Cardiac fibroblast (primary cell): ENCODE measurements around the gene CLDN19.
"Not testable (repeated sequence)": the region's sequence is repeated elsewhere in the genome, so short reads cannot be mapped to it uniquely, and the experiment has no call there.

ENCODE experiments used
- DNase-seq, 2 donors: peaks; one replicate each; pipeline versions ENCODE4 v3.0.0 to v3.0.0-alpha.2; 2010; ENCODE audit warnings: low read depth in 2 of 2
- H3K4me3 ChIP-seq, 2 donors: replicated peaks in 1 of 2; 1 replicate in 1 of 2; 2 replicates in 1 of 2; pipeline ENCODE4 v1.5.1; 2011; ENCODE audit warnings: low read depth in 2 of 2, low read length in 2 of 2, mild to moderate bottlenecking in 2 of 2, moderate library complexity in 1 of 2
- TF ChIP-seq, protein P1 (sequence below): IDR thresholded peaks from one replicate; pipeline ENCODE4 v1.5.1; 2011; ENCODE audit warnings: low read depth, mild to moderate bottlenecking, low read length, inconsistent platforms

The CLDN19 gene

DNA sequence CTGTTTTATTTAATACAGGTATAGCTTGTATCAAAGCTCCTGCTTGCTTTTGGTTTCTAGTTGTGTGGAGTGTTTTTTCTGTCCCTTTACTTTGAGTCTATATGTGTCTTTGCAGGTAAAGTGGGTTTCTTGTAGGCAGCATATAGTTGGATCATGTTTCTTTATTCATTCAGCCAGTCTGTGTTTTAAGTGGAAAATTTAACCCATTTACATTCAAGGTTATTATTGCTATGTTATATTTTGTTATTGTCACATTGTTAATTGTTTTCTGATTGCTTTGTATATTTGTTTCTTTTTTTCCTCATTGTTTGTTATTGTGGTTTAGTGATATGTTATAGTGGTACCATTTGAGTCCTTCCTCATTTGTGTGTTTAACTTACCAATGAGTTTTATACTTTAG lies 26.7 kb downstream of the CLDN19 start:
- H3K4me3 ChIP-seq = no peak overlapping the region
- no peak for DNase-seq
- TF ChIP-seq, protein P1, sequence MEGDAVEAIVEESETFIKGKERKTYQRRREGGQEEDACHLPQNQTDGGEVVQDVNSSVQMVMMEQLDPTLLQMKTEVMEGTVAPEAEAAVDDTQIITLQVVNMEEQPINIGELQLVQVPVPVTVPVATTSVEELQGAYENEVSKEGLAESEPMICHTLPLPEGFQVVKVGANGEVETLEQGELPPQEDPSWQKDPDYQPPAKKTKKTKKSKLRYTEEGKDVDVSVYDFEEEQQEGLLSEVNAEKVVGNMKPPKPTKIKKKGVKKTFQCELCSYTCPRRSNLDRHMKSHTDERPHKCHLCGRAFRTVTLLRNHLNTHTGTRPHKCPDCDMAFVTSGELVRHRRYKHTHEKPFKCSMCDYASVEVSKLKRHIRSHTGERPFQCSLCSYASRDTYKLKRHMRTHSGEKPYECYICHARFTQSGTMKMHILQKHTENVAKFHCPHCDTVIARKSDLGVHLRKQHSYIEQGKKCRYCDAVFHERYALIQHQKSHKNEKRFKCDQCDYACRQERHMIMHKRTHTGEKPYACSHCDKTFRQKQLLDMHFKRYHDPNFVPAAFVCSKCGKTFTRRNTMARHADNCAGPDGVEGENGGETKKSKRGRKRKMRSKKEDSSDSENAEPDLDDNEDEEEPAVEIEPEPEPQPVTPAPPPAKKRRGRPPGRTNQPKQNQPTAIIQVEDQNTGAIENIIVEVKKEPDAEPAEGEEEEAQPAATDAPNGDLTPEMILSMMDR = no peak

DNA sequence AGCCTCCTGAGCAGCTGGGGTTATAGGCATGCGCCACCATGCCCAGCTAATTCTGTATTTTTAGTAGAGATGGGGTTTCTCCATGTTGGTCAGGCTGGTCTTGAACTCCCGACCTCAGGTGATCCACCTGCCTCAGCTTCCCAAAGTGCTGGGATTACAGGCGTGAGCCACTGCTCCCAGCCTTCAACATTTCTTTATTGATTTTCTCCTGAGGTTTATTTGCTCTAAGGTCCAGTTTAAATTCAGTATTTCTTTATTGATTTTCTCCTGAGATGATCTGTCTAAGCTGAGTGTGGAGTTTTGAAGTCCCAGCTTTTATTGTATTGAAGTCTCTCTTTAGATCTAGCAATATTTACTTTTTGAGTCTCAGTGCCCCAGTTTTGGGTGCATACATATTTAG lies 27.2 kb downstream of the CLDN19 start:
- DNase-seq, H3K4me3 ChIP-seq: not testable (repeated sequence)

DNA sequence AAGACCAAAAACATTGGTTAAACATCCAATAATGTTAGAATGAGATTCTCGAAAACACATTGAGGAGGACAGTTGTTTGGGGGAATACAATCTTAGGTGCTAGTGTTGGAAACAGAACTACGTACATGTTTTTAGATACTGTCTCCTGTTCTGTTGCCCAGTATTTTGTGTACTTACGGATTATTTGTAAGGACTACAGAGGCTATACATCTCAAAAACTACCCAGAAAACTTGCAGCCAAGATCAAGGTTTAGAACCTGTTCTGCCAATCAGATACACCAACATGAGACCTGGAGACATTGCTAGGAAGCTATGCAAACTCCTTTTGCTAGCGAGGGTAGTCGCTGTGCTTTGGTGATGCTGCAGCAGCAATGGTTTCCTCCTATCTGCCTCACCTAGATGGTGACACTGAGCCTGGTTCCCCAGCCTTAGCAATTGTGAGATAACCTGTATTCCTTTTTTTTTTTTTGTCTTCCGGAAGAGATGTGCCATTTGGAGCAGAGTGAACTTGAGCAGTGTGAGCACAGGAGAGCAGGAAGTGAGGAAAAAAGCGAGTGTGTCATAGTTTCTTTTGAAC lies 36.1 kb downstream of the CLDN19 start:
- H3K4me3 ChIP-seq = no peak overlapping the region
- DNase-seq = no peak
- TF ChIP-seq, protein P1 = no peak

DNA sequence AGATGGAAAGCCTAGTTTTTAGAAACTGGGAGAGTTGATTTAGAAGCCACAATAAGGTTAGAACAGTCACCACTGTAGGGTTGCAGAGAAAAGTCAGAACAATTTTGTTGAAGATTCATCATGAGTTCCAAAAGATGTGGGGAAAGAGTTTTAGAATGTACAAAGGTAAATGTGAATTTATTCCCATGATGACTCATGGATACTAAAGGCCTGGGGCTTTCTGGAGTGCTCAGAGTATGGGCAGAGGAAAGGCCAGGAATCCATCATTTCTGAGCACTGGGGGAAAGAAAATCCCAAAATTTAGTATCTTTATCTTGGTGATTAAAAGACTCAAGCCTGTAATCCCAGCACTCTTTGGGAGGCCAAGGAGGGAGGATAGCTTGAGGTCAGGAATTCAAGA lies 40.0 kb downstream of the CLDN19 start:
- TF ChIP-seq, protein P1 = no peak
- no peak for DNase-seq

DNA sequence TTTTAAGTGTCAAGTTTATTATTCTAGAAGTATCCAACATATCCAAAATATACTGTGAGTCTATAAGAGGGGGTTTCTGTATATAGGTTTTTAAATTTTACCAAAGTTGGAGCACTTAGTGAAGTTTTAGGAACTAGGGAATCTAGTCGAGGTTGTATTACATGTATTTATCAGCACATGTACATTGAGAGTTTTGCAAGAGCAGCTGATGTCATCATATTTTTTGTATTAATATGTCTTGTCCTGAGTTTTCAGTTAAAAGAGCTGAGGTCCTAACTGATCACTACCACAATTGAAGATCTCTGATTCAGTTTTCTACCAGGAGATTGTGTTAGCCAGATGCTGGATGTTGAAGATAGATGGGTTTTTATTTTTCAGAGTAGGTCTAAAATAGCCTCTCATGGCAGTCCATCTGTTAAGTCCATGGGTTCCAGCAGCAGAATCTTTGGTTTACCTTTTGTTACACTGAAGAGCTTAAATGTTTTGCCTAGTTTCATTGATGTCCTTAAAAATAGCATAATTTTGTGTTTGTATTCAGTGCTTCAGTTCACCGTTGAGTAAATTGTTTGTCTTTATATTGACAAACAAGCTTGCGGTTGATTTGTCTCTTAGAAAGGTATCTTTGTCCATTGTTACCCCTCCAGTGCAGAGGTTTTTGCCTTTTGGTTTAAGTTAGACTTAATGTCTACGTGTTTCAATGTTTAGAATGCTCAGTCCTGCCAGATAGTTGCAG lies 41.8 kb downstream of the CLDN19 start:
- H3K4me3 ChIP-seq = no peak overlapping the region
- TF ChIP-seq, protein P1 = no peak
- no peak for DNase-seq

More for the DNA sequence above, 40.0 kb downstream of the CLDN19 start:
- H3K4me3 ChIP-seq = no peak overlapping the region

DNA sequence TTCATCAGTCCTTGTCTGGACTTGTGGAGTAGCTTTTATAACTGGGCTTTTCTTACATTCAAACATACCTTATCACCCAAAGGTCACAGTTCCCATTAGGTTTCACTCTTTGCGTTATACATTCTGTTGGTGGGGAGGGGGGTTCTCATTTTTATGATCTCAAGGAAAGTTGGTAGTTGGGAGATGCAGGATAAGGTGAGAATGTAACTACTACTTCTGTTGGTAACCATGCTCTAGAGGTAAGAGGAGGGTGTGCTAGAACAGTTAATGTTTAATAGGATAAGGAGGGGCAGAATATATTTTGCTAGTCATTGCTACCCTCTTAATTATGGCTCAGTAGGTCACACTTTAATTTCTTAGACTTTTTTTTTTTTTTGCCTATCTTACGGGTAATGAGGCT lies 47.1 kb downstream of the CLDN19 start:
- DNase-seq = no peak
- TF ChIP-seq, protein P1 = no peak
- H3K4me3 ChIP-seq = no peak overlapping the region

DNA sequence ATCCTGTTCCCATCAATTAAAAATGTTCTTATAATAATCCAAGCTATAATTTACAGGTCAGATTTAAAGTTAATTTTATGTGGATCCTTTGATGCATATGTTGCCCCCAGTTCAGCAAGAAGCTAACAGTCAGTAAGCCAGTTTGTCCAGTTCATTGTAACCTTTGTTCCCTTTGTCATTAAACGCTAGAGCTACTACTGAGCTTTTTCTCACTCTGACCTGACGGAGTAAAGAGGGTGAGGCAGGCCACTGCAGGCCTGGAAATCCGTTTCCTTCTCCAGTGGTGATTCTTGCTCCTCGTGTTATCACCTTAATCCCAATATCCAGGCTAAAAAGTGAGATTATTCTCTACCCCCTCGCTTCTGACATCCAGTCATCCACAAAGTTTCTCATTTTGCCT lies 47.6 kb downstream of the CLDN19 start:
- H3K4me3 ChIP-seq = no peak overlapping the region
- TF ChIP-seq, protein P1 = no peak
- DNase-seq = no peak
